Bronchial epithelial cell (primary cell): ENCODE data around the gene USP32. TPM values are rescaled to one million over a fixed set of nuclear protein-coding genes. Genes with fewer than 3 reads are reported as not detected.

Experiments
- DNase-seq: peaks from one replicate; pipeline ENCODE4 v3.0.0-alpha.2; 2010; ENCODE audit warnings: low read depth
- FAIRE-seq: peaks from 2 replicates; lab custom pipeline; 2011; peaks lifted over from hg19 to GRCh38; lab: Jason Lieb, UNC
- H3K27me3 ChIP-seq: 2 replicates; pipeline ENCODE4 v1.5.1; 2011; ENCODE audit warnings: low read length; ENCODE audit not compliant: control insufficient read depth, insufficient read depth
- H3K36me3 ChIP-seq: 2 replicates; pipeline ENCODE4 v1.5.1; 2011; ENCODE audit warnings: low read length; ENCODE audit not compliant: control insufficient read depth, insufficient read depth
- H3K4me3 ChIP-seq: 2 replicates; pipeline ENCODE4 v1.5.1; 2011; ENCODE audit warnings: mild to moderate bottlenecking, low read depth, low read length, control low read depth
- CTCF ChIP-seq: IDR thresholded peaks from 2 replicates; pipeline ENCODE4 v1.5.1; 2011; ENCODE audit warnings: mild to moderate bottlenecking, moderate library complexity, low read length, control low read depth, inconsistent platforms; ENCODE audit not compliant: insufficient read depth, severe bottlenecking
- total RNA-seq: library from RNA; depleted of rRNA; stranded (reverse); fragments of >200 nt; gene quantifications from 2 replicates; pipeline ENCODE4 v1.2.1, GENCODE V29; 2014

USP32 gene
- total RNA-seq, 1 donor from 2014 or later: 35.8 TPM

GRCh38 chr17:60325730-60326524 lies 66.0 kb downstream of the USP32 start:
- Histone ChIP-seq H3K36me3 (peaks cover 4% of the 10 kb centered on the region), H3K27me3 (no peaks in the 10 kb centered on the region), H3K4me3 (no peak overlapping the region)
- no peak for DNase-seq
- FAIRE-seq: no peak
- TF ChIP-seq CTCF: no peak

DNA sequence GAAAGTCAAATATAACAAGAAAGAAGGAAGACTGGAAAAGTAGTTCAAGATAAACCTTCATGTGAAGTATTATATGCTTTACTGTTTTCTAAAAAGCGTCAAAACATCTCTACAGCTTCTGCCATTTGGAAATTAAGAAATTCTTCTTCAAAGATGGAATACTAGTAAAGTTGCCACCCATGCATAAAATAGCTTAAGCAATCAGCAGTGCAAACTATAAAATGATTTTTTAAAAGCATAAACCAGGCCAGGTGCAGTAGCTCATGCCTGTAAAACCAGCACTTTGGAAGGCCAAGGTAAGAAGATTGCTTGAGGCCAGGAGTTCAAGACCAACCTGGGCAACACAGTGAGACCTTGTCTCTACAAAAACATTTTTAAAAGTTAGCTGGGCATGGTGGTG lies 68.2 kb downstream of the USP32 start:
- FAIRE-seq: no peak

GRCh38 chr17:60322056-60322387 lies 69.9 kb downstream of the USP32 start:
- TF ChIP-seq CTCF: no peak
- Histone ChIP-seq H3K27me3 (no peaks in the 10 kb centered on the region), H3K4me3 (no peak overlapping the region), H3K36me3 (no peaks in the 10 kb centered on the region)
- FAIRE-seq (no peak), DNase-seq (no peak)

More for the DNA sequence above, 68.2 kb downstream of the USP32 start:
- DNase-seq: no peak
- H3K36me3 ChIP-seq: peaks cover 3% of the 10 kb centered on the region
- H3K4me3 ChIP-seq: no peak overlapping the region
- no peaks in the 10 kb centered on the region for H3K27me3 ChIP-seq
- no peak for TF ChIP-seq CTCF

DNA sequence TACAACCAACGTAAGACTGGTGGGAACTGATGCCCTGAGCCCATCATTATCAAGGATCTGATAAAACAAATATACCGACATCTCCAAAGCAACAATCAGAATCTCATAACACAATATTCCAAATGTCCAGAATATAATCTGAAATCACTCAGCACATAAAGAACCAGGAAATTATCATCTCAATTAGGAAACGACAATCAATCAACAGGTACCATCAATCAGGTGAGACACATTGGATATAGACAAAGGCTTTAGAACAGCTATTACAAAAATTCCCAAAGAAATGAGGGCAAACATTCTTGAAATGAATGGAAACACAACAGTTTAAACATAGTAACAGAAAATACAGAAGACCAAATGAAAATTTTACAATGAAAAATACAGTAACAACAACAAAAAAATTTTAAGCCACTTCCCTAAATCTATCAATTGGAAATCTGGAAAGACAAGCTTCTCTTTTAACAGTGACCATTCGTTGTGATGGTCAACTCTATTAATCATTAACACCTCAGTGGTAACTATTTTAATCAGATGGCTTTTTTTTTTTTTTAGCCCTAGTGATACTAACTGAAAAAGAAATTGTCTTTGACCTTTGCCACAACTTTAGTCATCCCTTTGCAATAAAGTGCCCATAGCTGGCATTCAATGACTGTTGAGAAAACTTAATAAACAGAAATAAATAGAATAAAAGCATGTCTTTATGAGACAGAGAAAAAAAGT lies 70.4 kb downstream of the USP32 start:
- H3K27me3 ChIP-seq: no peaks in the 10 kb centered on the region
- FAIRE-seq: no peak
- DNase-seq: no peak
- no peak overlapping the region for H3K4me3 ChIP-seq
- no peaks in the 10 kb centered on the region for H3K36me3 ChIP-seq
- no peak for TF ChIP-seq CTCF

DNA sequence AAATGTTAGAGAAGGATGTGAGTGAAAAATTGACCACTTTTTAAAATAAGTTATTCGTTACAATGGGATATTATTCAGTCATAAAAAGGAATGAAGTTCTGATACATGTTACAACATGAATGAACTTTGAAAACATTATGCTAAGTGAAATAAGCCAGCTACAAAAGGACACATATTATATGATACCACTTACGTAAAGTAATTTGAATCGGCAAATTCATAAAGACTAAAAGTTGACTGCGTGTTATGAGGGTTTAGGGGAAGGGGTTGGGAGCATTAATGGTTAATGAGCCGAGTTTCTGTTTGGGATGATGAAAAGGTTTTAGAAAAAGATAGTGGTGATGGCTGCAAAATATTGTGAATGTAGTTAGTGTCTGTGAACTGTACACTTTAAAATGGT lies 73.1 kb downstream of the USP32 start:
- Histone ChIP-seq H3K4me3 (no peak overlapping the region), H3K27me3 (no peaks in the 10 kb centered on the region), H3K36me3 (no peaks in the 10 kb centered on the region)
- TF ChIP-seq CTCF: no peak
- DNase-seq (no peak), FAIRE-seq (no peak)
